Liver (tissue), 9 donors: ENCODE data around the gene PIEZO1. TPM values are rescaled to one million over a fixed set of nuclear protein-coding genes. Genes with fewer than 3 reads are reported as not detected.

Source experiments
- DNase-seq: peaks from one replicate; pipeline ENCODE4 v3.0.0-alpha.2; 2017; ENCODE audit warnings: low spot score
- H3K27ac ChIP-seq, 2 donors: one replicate each; pipeline ENCODE4 v1.7.0; 2013; ENCODE audit warnings: inconsistent platforms in 2 of 2, low read length in 2 of 2, control low read depth in 1 of 2, low read depth in 1 of 2, mild to moderate bottlenecking in 1 of 2
- H3K27me3 ChIP-seq, 4 donors: one replicate each; pipeline versions ENCODE4 v1.6.1 to v1.7.0; 2013; ENCODE audit warnings: low read length in 3 of 4, inconsistent platforms in 1 of 4, mild to moderate bottlenecking in 1 of 4, moderate library complexity in 1 of 4; ENCODE audit not compliant: control insufficient read depth in 4 of 4, insufficient read depth in 4 of 4
- H3K36me3 ChIP-seq, 4 donors: one replicate each; pipeline versions ENCODE4 v1.6.1 to v1.7.0; 2013; ENCODE audit warnings: low read length in 3 of 4, mild to moderate bottlenecking in 3 of 4, low read depth in 1 of 4, moderate library complexity in 1 of 4; ENCODE audit not compliant: control insufficient read depth in 4 of 4, insufficient read depth in 3 of 4
- H3K4me1 ChIP-seq, 4 donors: one replicate each; pipeline versions ENCODE4 v1.6.1 to v1.7.0; 2013; ENCODE audit warnings: low read length in 3 of 4, mild to moderate bottlenecking in 3 of 4, moderate library complexity in 1 of 4; ENCODE audit not compliant: control insufficient read depth in 4 of 4, insufficient read depth in 4 of 4
- H3K4me3 ChIP-seq, 3 donors: one replicate each; pipeline versions ENCODE4 v1.6.1 to v1.7.0; 2013; ENCODE audit warnings: low read length in 3 of 3, control low read depth in 1 of 3, low read depth in 1 of 3, mild to moderate bottlenecking in 1 of 3
- H3K9ac ChIP-seq, 2 donors: one replicate each; pipeline ENCODE4 v1.7.0; 2013; ENCODE audit warnings: low read length in 2 of 2, mild to moderate bottlenecking in 2 of 2, moderate library complexity in 2 of 2, control low read depth in 1 of 2, low read depth in 1 of 2
- H3K9me3 ChIP-seq, 4 donors: one replicate each; pipeline versions ENCODE4 v1.6.1 to v1.7.0; 2013; ENCODE audit warnings: low read length in 3 of 4; ENCODE audit not compliant: control insufficient read depth in 4 of 4
- EGR1 ChIP-seq, 2 donors: IDR thresholded peaks; 2 replicates each; pipeline ENCODE4 v1.6.1; 2016 to 2018; ENCODE audit warnings: antibody characterized with exemption in 2 of 2, low read depth in 2 of 2
- FOXA1 ChIP-seq: IDR thresholded peaks from 2 replicates; pipeline ENCODE4 v1.6.1; 2016; ENCODE audit warnings: antibody characterized with exemption
- FOXA2 ChIP-seq: IDR thresholded peaks from 2 replicates; pipeline ENCODE4 v1.6.1; 2016; ENCODE audit warnings: antibody characterized with exemption
- GABPA ChIP-seq, 2 donors: IDR thresholded peaks in 1 of 2; conservative IDR thresholded peaks in 1 of 2; 2 replicates each; pipeline ENCODE4 v1.6.1; 2016; ENCODE audit warnings: antibody characterized with exemption in 2 of 2, mild to moderate bottlenecking in 1 of 2, moderate library complexity in 1 of 2
- HNF4A ChIP-seq, 2 donors: conservative IDR thresholded peaks; 2 replicates each; pipeline ENCODE4 v1.6.1; 2016; ENCODE audit warnings: antibody characterized with exemption in 2 of 2, mild to moderate bottlenecking in 2 of 2
- HNF4G ChIP-seq: IDR thresholded peaks from 2 replicates; pipeline ENCODE4 v1.6.1; 2016; ENCODE audit warnings: antibody characterized with exemption
- JUND ChIP-seq, 2 donors: IDR thresholded peaks; 2 replicates each; pipeline ENCODE4 v1.6.1; 2016; ENCODE audit warnings: antibody characterized with exemption in 2 of 2
- NR2F2 ChIP-seq: IDR thresholded peaks from 2 replicates; pipeline ENCODE4 v1.6.1; 2016; ENCODE audit warnings: antibody characterized with exemption
- RAD21 ChIP-seq, 2 donors: IDR thresholded peaks; 2 replicates each; pipeline ENCODE4 v1.6.1; 2016; ENCODE audit warnings: antibody characterized with exemption in 2 of 2, mild to moderate bottlenecking in 2 of 2
- RXRA ChIP-seq, 2 donors: IDR thresholded peaks; 2 replicates each; pipeline ENCODE4 v1.6.1; 2017 to 2018; ENCODE audit warnings: antibody characterized with exemption in 2 of 2, mild to moderate bottlenecking in 1 of 2
- SP1 ChIP-seq: IDR thresholded peaks from 2 replicates; pipeline ENCODE4 v1.6.1; 2018; ENCODE audit warnings: antibody characterized with exemption, mild to moderate bottlenecking
- TAF1 ChIP-seq: conservative IDR thresholded peaks from 2 replicates; pipeline ENCODE4 v1.6.1; 2016; ENCODE audit warnings: antibody characterized with exemption, mild to moderate bottlenecking
- YY1 ChIP-seq: IDR thresholded peaks from 2 replicates; pipeline ENCODE4 v1.6.1; 2016; ENCODE audit warnings: antibody characterized with exemption, mild to moderate bottlenecking
- WGBS: extraction: QIAGEN DNeasy Blood & Tissue Kit; methylation state at CpG from one replicate; pipeline ENCODE4 v1.1.7; 2013; 5-methylcytosine and 5-hydroxymethylcytosine counted together
- polyA plus RNA-seq, 2 donors: library from polyadenylated mRNA; stranded (reverse) in 1 of 2; unstranded in 1 of 2; fragments of 200-250 nt in 1 of 2; fragments of >200 nt in 1 of 2; fragmentation: Nextera tagmentation in 1 of 2; extraction: Ambion mirVana in 1 of 2; gene quantifications; one replicate each; pipeline versions ENCODE4 v1.2.1 to v1.2.3, GENCODE V29; 2013 to 2015
- total RNA-seq, 2 donors: library from RNA; depleted of rRNA; stranded (reverse); fragments of >200 nt; gene quantifications; one replicate each; pipeline ENCODE4 v1.2.3, GENCODE V29; 2014
- TF ChIP-seq, protein P1 (sequence below): IDR thresholded peaks from 2 replicates; pipeline ENCODE4 v1.6.1; 2016; ENCODE audit warnings: antibody characterized with exemption
- TF ChIP-seq, protein P2 (sequence below): IDR thresholded peaks from 2 replicates; pipeline ENCODE4 v1.6.1; 2016; ENCODE audit warnings: antibody characterized with exemption
- TF ChIP-seq, protein P3 (sequence below): IDR thresholded peaks from 2 replicates; pipeline ENCODE4 v1.6.1; 2016; ENCODE audit warnings: antibody characterized with exemption
- TF ChIP-seq, protein P4 (sequence below): fragments of 150-350 bp; IDR thresholded peaks from 2 replicates; pipeline ENCODE4 v1.5.1; 2017; ENCODE audit warnings: improper control_type of control experiment, low read depth, low read length; ENCODE audit not compliant: missing input control
- TF ChIP-seq, protein P5 (sequence below): IDR thresholded peaks from 2 replicates; pipeline ENCODE4 v1.6.1; 2016; ENCODE audit warnings: antibody characterized with exemption, mild to moderate bottlenecking
- donor health status: healthy.
- donor health status: healthy.
- donor health status: healthy.
- donor health status: healthy.
- donor health status: healthy.

PIEZO1 gene
- total and polyA plus RNA-seq, 4 donors = 15.3 to 74.7 (median 59.2) TPM

DNA sequence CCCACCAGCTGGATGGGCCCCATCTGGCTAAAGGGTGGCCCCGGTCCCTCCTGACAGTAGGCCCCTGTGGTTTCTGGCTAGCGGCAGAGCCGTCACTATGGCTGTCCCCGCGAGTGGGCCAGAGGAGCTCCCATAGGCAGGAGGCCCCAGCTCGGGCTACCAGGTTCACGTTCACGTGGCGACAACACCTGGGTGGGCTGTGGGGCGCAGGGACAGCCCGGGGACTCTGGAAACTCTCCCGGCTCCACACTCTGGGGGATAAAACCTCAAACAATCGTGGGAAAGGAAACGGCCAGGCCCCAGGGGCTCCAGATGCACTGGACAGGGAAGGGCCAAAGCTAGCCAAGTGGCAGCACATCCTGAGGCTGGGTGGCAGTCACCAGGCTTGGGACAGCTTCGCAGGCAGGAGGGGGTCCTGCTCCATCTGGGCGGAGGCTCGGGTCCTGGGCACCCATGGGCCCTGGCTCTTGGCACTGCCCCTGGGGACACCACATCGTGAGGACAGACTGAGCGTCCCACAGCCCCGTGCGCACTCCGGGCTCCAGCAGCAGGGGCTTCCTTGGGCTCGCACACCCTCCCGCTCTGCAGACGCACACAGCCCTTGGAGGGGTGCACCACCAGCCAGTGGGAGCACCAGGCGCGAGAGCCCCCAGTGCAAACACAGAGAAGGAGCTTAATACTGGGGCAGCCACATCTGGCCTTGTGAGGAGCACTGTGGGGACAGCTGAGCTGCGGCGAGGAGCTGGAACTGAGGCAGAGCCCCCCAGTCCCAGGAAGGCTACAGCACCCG lies 83.2 kb downstream of the PIEZO1 start:
- peaks cover 3 to 31% (median 15%) of the 10 kb centered on the region in 4 donors for H3K4me1 ChIP-seq
- H3K4me3 ChIP-seq = no peak overlapping the region
- WGBS = 78% methylated on average over 30 of the region's 30 CpGs
- TF ChIP-seq EGR1 (IDR thresholded peaks at IDR 0.05; ENCODE audit: low read depth in 2 of 2) (no peak), JUND (IDR thresholded peaks at IDR 0.05) (no peak), YY1 (no peak), HNF4A (conservative IDR thresholded peaks at IDR 0.05) (no peak), RXRA (IDR thresholded peaks at IDR 0.05) (no peak), FOXA1 (no peak), SP1 (no peak), FOXA2 (no peak), NR2F2 (no peak), TAF1 (no peak), HNF4G (no peak), RAD21 (IDR thresholded peaks at IDR 0.05) (no peak), GABPA (IDR thresholded peaks at IDR 0.05 in 1 of 2, conservative IDR thresholded peaks at IDR 0.05 in 1 of 2) (no peak)
- TF ChIP-seq, protein P1, sequence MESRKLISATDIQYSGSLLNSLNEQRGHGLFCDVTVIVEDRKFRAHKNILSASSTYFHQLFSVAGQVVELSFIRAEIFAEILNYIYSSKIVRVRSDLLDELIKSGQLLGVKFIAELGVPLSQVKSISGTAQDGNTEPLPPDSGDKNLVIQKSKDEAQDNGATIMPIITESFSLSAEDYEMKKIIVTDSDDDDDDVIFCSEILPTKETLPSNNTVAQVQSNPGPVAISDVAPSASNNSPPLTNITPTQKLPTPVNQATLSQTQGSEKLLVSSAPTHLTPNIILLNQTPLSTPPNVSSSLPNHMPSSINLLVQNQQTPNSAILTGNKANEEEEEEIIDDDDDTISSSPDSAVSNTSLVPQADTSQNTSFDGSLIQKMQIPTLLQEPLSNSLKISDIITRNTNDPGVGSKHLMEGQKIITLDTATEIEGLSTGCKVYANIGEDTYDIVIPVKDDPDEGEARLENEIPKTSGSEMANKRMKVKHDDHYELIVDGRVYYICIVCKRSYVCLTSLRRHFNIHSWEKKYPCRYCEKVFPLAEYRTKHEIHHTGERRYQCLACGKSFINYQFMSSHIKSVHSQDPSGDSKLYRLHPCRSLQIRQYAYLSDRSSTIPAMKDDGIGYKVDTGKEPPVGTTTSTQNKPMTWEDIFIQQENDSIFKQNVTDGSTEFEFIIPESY = no peak
- TF ChIP-seq, protein P2, sequence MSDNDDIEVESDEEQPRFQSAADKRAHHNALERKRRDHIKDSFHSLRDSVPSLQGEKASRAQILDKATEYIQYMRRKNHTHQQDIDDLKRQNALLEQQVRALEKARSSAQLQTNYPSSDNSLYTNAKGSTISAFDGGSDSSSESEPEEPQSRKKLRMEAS = no peak
- TF ChIP-seq, protein P3, sequence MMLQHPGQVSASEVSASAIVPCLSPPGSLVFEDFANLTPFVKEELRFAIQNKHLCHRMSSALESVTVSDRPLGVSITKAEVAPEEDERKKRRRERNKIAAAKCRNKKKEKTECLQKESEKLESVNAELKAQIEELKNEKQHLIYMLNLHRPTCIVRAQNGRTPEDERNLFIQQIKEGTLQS = no peak
- TF ChIP-seq, protein P4, sequence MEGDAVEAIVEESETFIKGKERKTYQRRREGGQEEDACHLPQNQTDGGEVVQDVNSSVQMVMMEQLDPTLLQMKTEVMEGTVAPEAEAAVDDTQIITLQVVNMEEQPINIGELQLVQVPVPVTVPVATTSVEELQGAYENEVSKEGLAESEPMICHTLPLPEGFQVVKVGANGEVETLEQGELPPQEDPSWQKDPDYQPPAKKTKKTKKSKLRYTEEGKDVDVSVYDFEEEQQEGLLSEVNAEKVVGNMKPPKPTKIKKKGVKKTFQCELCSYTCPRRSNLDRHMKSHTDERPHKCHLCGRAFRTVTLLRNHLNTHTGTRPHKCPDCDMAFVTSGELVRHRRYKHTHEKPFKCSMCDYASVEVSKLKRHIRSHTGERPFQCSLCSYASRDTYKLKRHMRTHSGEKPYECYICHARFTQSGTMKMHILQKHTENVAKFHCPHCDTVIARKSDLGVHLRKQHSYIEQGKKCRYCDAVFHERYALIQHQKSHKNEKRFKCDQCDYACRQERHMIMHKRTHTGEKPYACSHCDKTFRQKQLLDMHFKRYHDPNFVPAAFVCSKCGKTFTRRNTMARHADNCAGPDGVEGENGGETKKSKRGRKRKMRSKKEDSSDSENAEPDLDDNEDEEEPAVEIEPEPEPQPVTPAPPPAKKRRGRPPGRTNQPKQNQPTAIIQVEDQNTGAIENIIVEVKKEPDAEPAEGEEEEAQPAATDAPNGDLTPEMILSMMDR = no peak
- TF ChIP-seq, protein P5, sequence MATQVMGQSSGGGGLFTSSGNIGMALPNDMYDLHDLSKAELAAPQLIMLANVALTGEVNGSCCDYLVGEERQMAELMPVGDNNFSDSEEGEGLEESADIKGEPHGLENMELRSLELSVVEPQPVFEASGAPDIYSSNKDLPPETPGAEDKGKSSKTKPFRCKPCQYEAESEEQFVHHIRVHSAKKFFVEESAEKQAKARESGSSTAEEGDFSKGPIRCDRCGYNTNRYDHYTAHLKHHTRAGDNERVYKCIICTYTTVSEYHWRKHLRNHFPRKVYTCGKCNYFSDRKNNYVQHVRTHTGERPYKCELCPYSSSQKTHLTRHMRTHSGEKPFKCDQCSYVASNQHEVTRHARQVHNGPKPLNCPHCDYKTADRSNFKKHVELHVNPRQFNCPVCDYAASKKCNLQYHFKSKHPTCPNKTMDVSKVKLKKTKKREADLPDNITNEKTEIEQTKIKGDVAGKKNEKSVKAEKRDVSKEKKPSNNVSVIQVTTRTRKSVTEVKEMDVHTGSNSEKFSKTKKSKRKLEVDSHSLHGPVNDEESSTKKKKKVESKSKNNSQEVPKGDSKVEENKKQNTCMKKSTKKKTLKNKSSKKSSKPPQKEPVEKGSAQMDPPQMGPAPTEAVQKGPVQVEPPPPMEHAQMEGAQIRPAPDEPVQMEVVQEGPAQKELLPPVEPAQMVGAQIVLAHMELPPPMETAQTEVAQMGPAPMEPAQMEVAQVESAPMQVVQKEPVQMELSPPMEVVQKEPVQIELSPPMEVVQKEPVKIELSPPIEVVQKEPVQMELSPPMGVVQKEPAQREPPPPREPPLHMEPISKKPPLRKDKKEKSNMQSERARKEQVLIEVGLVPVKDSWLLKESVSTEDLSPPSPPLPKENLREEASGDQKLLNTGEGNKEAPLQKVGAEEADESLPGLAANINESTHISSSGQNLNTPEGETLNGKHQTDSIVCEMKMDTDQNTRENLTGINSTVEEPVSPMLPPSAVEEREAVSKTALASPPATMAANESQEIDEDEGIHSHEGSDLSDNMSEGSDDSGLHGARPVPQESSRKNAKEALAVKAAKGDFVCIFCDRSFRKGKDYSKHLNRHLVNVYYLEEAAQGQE = no peak
- H3K9me3 ChIP-seq = no peaks in the 10 kb centered on the region
- H3K9ac ChIP-seq = peak overlapping the region in 1 of 2 donors; percentile 12
- peaks cover 2 to 15% (median 6%) of the 10 kb centered on the region in 4 donors for H3K36me3 ChIP-seq
- H3K27ac ChIP-seq = peak overlapping the region; percentile 81 to 84
- H3K27me3 ChIP-seq = no peaks in the 10 kb centered on the region
- no peak for DNase-seq
